ENCODE measurements around the gene AIG1. TPM values are rescaled to one million over a fixed set of nuclear protein-coding genes. Genes with fewer than 3 reads are reported as not detected.
"Not testable (repeated sequence)": the region's sequence is repeated elsewhere in the genome, so short reads cannot be mapped to it uniquely, and the experiment has no call there.

AIG1 gene
- total RNA-seq, 4 donors from 2014 or later, result 18.1 to 47.3 (median 22.9) TPM

GRCh38 chr6:143039548-143039947 is 21.1 kb upstream of the AIG1 start:
- ATAC-seq (ENCODE audit: low FRiP score) (no peak), DNase-seq (ENCODE audit: low spot score) (no peak)
- no peak for TF ChIP-seq CTCF (IDR thresholded peaks at IDR 0.05)

GRCh38 chr6:143040018-143040417 is 20.7 kb upstream of the AIG1 start:
- TF ChIP-seq CTCF (IDR thresholded peaks at IDR 0.05), result no peak
- no peak for DNase-seq (ENCODE audit: low spot score)
- ATAC-seq (ENCODE audit: low FRiP score), result no peak

GRCh38 chr6:143044345-143044744 is 16.3 kb upstream of the AIG1 start:
- not testable (repeated sequence) for ATAC-seq (ENCODE audit: low FRiP score); DNase-seq (ENCODE audit: low spot score)

- no peak for TF ChIP-seq CTCF (IDR thresholded peaks at IDR 0.05)
- DNase-seq (ENCODE audit: low spot score) (no peak), ATAC-seq (ENCODE audit: low FRiP score) (no peak)
These were observed 11.1 kb upstream of the AIG1 start for GRCh38 chr6:143049611-143050010.

GRCh38 chr6:143050509-143050908 is 10.2 kb upstream of the AIG1 start:
- ATAC-seq (ENCODE audit: low FRiP score), result no peak
- DNase-seq (ENCODE audit: low spot score), result no peak
- no peak for TF ChIP-seq CTCF (IDR thresholded peaks at IDR 0.05)

- ATAC-seq (ENCODE audit: low FRiP score) (no peak), DNase-seq (ENCODE audit: low spot score) (no peak)
- TF ChIP-seq CTCF (IDR thresholded peaks at IDR 0.05), result no peak
These were observed 8.4 kb upstream of the AIG1 start for GRCh38 chr6:143052282-143052681.

- DNase-seq (ENCODE audit: low spot score) (no peak), ATAC-seq (ENCODE audit: low FRiP score) (no peak)
- TF ChIP-seq CTCF (IDR thresholded peaks at IDR 0.05), result no peak
These were observed 6.8 kb upstream of the AIG1 start for GRCh38 chr6:143053856-143054255.

GRCh38 chr6:143054329-143054728 is 6.4 kb upstream of the AIG1 start:
- TF ChIP-seq CTCF (IDR thresholded peaks at IDR 0.05), result no peak
- DNase-seq (ENCODE audit: low spot score) (no peak), ATAC-seq (ENCODE audit: low FRiP score) (no peak)

Measured in omental fat pad (tissue), 4 donors.